Measurements from ENCODE around the gene RPTOR.
A peak's percentile ranks its signal among the peaks of the same experiment; 100 is the strongest.
"Not testable (repeated sequence)": the region's sequence is repeated elsewhere in the genome, so short reads cannot be mapped to it uniquely, and the experiment has no call there.

Gene RPTOR

DNA sequence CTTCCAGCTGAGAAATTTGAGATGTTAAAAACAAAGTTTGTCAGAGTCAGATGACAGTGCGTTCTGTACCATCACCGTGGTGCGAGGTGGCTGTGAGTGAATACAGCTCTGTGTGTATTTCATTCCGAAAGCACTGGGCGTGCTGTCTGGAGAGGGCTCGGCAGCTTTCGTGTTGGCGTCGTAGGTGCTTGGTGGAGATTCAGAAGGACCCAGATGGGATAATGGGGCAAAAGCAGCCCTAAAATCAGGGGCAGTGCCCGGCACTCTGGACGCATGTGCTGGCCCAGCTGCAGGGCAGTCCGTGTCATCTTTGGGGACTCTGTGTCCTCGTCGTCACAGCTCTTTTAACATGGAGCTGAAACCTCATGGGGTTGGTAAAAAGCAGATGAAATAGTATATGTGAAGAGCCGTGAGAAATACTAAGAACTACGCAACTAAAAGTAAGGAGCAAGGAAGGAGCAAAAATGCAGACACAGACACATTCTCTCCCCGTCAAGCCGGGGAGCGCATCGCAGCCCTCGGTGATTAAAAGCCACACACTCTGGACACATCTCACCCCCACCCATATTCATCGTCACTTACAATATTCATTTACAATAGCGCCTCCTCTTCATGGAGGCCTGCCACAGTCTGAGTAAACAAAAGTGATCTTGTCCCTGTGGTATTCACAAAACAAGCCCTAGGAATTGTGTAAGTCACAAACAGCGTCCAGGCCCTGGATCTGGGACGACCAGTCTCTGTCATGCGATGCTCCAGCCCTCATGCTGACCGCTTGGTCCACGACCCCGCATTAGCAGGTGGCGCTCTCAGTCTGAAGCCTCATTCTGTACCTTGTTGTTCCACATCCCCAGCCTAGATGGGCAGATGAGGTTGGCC, 206.7 kb downstream of the RPTOR start:
- no peaks in the 10 kb centered on the region for H3K27me3 Mint-ChIP-seq
- ATAC-seq (replicated peaks) (no peak), DNase-seq (no peak)
- H3K4me1 Mint-ChIP-seq, result peaks cover 8 to 9% of the 10 kb centered on the region in 2 donors
- H3K9me3 Mint-ChIP-seq, result peaks cover 0 to 2% of the 10 kb centered on the region in 2 donors
- no peak overlapping the region for H3K4me3 Mint-ChIP-seq
- H3K27ac Mint-ChIP-seq, result no peak overlapping the region
- peaks cover 28 to 38% of the 10 kb centered on the region in 2 donors for H3K36me3 Mint-ChIP-seq

DNA sequence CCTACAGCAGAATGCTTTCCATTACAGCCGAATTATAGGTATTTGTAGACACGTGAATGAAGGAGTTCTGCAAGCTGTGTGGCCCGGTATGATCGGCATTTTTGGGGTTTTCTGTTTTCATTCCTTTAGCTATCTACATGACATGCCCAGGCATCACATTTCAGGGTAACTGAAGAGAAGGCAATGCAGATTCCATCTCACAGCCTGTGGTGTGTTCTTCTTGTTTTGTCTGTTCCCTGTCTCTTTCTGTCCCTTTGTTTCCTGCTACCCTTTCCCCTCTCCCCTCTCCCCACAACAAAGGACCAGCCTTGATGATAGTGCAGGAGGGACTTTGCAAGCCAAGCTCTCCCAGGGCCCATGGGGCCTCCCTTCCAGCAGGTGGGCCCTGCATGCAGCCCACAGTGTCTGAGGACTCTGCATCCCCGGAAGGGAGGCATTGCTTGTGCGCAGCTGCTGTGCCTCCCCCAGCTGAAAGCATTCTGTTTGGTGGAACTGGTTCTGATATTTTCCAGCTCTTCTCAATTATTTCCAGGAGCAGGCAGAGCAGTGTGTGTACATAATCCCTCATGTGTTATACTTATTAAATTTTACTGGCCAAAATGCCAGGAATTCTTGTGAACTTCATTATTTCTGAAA, 207.4 kb downstream of the RPTOR start:
- Mint-ChIP-seq H3K4me3 (no peak overlapping the region), H3K36me3 (peaks cover 31 to 43% of the 10 kb centered on the region in 2 donors), H3K27me3 (no peaks in the 10 kb centered on the region), H3K4me1 (peaks cover 8 to 9% of the 10 kb centered on the region in 2 donors), H3K27ac (no peak overlapping the region), H3K9me3 (peaks cover 0 to 2% of the 10 kb centered on the region in 2 donors)
- no peak for ATAC-seq (replicated peaks)
- no peak for DNase-seq

DNA sequence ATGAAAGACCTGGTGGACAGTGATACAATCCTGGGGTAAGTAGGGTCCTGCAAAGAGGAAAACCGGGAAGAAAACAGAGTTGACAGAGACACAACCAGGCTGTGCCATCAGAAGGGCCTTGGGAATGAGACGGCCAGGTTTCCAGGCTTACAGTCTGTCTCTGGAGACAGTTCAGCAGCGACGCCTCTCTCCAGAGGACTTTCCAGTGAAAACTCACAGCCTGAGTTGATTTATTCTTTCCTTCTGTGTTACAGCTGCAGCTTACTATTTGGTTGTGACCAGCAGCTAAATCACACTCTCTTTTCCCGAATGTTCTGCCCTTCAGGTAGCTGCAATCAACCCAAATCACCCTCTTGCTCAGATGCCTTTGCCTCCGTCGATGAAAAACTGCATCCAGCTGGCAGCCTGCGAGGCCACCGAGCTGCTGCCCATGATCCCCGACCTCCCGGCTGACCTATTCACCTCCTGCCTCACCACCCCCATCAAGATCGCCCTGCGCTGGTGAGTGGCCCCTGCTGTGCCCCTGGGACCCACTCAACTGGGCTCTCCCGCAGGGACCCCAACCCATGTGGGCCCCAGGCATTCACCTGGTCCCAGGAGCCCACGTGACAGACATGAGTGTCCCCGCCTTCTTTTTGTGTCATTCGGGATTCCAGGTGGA, 209.2 kb downstream of the RPTOR start:
- H3K4me1 Mint-ChIP-seq, result peaks cover 13 to 17% of the 10 kb centered on the region in 2 donors
- no peak overlapping the region for H3K4me3 Mint-ChIP-seq
- no peaks in the 10 kb centered on the region for H3K9me3 Mint-ChIP-seq
- peaks cover 29 to 51% of the 10 kb centered on the region in 2 donors for H3K36me3 Mint-ChIP-seq
- no peak overlapping the region for H3K27ac Mint-ChIP-seq
- no peaks in the 10 kb centered on the region for H3K27me3 Mint-ChIP-seq
- no peak for ATAC-seq (replicated peaks)
- no peak for DNase-seq

DNA sequence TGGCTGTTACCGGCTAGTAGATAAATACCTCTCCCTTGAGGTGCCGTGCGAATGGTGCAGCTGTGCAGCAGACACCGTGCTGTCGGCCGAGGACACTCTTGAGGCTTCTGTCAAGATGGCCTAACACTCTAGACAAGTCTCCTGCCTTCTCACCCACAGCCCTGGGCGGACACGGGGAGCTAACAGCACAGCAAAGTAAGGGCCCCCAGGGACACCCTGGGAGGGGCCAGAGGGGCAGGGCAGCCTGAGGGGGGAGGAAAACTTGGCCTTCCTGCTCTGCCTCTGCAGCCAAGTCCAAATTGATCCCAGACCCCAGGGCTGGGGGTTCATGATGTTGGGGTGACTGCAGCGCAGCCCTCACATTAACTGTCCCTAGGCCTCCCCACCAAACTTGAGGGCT, 210.2 kb downstream of the RPTOR start:
- H3K9me3 Mint-ChIP-seq, result no peaks in the 10 kb centered on the region
- DNase-seq (no peak), ATAC-seq (replicated peaks) (no peak)
- no peaks in the 10 kb centered on the region for H3K27me3 Mint-ChIP-seq
- H3K4me1 Mint-ChIP-seq, result peaks cover 15 to 25% of the 10 kb centered on the region in 2 donors
- H3K36me3 Mint-ChIP-seq, result peaks cover 29 to 52% of the 10 kb centered on the region in 2 donors
- no peak overlapping the region for H3K27ac Mint-ChIP-seq
- no peak overlapping the region for H3K4me3 Mint-ChIP-seq

DNA sequence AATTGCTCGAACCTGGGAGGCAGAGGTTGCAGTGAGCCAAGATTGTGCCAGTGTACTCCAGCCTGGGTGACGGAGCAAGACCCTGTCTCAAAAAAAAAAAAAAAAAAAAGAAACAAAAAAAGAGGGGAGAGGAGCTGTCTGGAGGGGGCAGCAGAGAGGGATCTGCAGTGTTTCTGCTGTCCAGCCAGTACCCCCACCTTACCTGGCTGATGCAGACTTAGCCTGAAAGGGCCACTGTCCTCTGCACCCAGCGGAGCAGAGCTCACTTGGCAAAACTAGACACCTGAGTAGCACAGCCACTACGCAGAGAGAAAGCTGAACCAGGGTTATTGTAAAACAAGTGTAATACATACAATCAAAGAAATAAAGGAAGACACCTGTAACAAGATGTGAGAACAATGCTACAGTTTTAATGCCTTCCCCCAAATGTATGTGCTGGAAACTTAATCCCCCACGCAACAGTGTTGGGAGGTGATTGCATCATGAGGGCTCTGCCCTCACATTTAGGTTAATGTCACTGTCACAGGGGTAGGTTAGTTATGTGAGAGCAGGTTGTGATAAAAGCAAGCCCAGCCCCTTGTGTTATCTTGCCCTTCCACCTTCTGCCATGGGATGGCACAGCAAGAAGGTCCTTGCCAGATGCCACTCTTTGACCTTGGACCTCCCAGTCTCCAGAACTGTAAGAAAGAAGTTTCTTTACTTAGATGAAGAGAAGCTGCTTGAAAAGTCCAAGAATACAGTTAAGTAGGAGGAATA, 211.2 kb downstream of the RPTOR start:
- no peak for DNase-seq
- peak overlapping the region; percentile 69 for H3K27ac Mint-ChIP-seq
- peaks cover 20 to 35% of the 10 kb centered on the region in 2 donors for H3K4me1 Mint-ChIP-seq
- no peaks in the 10 kb centered on the region for H3K27me3 Mint-ChIP-seq
- H3K9me3 Mint-ChIP-seq, result no peaks in the 10 kb centered on the region
- ATAC-seq (replicated peaks), result no peak
- H3K36me3 Mint-ChIP-seq, result peaks cover 29 to 52% of the 10 kb centered on the region in 2 donors
- no peak overlapping the region for H3K4me3 Mint-ChIP-seq

DNA sequence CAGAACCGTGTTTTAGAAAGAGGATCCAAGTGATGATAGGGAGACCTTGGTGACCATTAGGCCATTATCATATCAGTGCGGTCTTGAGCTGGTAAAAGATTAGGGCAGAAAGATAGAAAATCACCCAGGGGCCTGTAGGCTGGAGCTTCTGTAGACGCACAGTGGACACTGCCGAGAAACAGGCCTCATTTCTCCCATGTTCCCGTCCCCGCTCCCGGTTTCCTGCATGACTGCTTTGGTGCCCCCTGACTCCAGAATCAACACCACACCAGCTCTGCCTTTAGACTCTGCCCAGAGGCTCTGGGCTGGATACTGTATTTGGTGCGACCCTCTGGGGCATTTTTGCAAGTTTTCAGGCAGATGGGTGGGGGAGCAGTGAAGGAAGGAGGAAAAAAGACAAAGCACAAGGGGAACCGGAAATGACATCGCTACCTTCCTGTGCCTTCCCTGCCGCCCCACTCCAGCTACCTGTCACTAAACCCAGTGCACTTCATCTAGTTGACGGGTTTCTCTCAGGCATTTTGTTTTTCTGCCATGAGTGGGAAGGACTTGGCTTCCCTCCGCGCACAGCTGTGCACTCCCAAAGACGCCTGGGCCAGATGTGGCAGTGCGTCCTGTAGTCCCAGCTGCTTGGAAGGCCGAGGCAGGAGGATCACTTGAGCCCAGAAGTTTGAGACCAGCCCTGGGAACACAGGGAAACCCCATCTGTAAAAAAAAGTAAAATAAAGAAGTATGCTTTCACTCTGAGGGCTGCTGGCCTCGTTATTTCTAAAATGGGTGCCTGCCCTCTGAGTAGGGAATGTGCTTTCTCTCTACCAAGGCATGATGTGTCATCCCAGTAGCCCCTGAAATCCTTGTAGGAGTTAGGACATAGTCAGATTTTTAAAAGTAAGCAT, 214.1 kb downstream of the RPTOR start:
- H3K9me3 Mint-ChIP-seq, result no peaks in the 10 kb centered on the region
- ATAC-seq (replicated peaks) (no peak), DNase-seq (no peak)
- peaks cover 40 to 62% of the 10 kb centered on the region in 2 donors for H3K36me3 Mint-ChIP-seq
- peaks cover 33 to 46% of the 10 kb centered on the region in 2 donors for H3K4me1 Mint-ChIP-seq
- no peak overlapping the region for H3K4me3 Mint-ChIP-seq
- no peaks in the 10 kb centered on the region for H3K27me3 Mint-ChIP-seq
- H3K27ac Mint-ChIP-seq, result no peak overlapping the region

DNA sequence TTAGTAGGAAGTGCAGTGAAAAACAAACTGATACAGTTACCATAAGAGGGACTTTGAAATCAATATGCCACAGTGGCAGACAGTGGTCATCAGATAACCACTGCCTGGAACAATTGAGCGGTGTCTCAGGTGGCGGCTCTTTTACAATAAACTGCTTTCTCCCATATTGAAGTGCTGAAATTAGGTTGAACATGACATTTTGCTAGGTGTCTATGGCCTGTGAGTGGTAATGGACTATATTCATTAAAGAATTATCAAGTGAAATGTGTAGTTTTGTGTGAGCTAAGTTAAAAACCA, 214.7 kb downstream of the RPTOR start:
- no peak for DNase-seq
- H3K4me1 Mint-ChIP-seq, result peaks cover 29 to 46% of the 10 kb centered on the region in 2 donors
- no peaks in the 10 kb centered on the region for H3K27me3 Mint-ChIP-seq
- H3K4me3 Mint-ChIP-seq, result no peak overlapping the region
- no peak for ATAC-seq (replicated peaks)
- H3K9me3 Mint-ChIP-seq, result no peaks in the 10 kb centered on the region
- H3K36me3 Mint-ChIP-seq, result peaks cover 34 to 56% of the 10 kb centered on the region in 2 donors
- H3K27ac Mint-ChIP-seq, result no peak overlapping the region

DNA sequence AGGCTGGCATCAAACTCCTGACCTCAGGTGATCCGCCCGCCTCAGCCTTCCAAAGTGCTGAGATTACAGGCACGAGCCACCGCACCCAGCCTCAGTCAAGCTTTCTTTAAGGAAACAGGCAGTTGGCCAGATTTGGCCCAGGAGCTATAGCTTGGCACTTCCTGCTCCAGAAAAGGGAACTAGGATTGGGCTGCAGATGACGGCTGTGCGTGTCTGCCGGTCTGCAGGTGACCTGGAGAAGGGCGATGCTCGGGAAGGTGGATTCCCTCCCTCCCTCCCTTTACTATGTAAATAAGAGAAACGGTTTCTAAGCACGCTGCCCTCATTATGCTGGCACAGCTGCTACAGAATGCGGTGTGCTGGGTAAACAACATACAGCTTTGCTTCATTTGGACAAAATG, 215.9 kb downstream of the RPTOR start:
- peak; percentile 53 for DNase-seq
- Mint-ChIP-seq H3K4me1 (peaks cover 37 to 56% of the 10 kb centered on the region in 2 donors), H3K9me3 (no peaks in the 10 kb centered on the region), H3K27ac (peak overlapping the region; percentile 92), H3K27me3 (no peaks in the 10 kb centered on the region), H3K36me3 (peaks cover 24 to 49% of the 10 kb centered on the region in 2 donors), H3K4me3 (peak overlapping the region; percentile 39 to 56)
- ATAC-seq (replicated peaks), result peak; percentile 51 to 82

DNA sequence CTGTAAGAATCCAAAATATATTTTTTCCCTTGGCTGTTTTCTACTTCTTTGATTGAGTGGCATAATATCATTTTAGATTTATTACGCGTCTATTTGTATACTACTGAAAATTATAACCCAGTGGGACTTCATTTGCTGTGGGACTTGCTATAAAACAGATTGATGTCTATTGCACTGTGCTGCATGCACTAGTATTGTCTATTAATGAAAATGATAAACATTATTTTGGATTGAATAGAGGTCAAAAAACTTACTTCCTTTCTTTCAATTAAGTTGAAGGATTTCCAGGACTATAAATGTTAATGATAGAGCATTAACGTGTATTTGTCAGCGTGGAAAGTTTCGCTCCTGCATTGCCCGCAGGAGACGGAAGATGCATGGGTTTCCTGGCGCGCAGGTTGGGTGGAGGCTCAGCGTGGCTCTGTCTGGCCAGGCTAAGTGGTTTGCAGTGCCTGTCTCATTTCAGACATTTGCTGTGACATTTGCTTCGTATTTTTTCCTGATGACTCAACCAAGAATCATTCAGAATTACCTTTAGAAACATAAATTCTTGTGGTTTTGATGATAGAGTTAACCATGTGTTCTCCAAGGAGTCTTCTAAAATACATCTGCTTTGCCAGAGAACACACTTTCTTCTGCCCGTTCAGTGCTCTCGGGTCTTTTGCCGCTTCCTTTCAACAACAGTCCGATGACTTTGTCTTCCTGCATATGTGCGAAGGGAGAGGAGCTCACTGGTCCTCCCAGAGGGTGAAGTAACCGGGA, 216.7 kb downstream of the RPTOR start:
- DNase-seq (peak; percentile 38), ATAC-seq (replicated peaks) (peak; percentile 73 to 80)
- H3K4me1 Mint-ChIP-seq, result peaks cover 40 to 63% of the 10 kb centered on the region in 2 donors
- H3K27me3 Mint-ChIP-seq, result no peaks in the 10 kb centered on the region
- H3K27ac Mint-ChIP-seq, result peak overlapping the region; percentile 88
- peak overlapping the region; percentile 47 to 57 for H3K4me3 Mint-ChIP-seq
- peaks cover 22 to 45% of the 10 kb centered on the region in 2 donors for H3K36me3 Mint-ChIP-seq
- no peaks in the 10 kb centered on the region for H3K9me3 Mint-ChIP-seq

DNA sequence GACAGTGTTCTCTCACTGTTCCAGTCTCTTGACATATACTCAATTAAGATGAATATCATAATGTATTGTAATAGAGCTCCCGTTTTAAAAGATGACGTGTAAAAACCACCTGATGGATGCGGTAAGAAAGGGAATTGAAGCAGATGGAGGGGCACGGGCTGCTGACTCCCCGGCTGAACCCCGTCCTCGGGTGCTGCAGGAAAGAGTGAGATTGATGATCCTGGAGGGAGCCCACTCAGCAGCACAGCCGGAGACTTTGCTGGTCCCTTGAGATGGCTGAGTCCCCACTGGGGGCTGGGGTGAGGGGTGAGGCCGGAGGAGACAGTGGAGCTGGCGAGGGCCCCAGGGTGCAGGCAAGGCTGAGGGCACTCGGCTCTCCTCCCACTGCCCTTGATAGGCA, 217.4 kb downstream of the RPTOR start:
- Mint-ChIP-seq H3K4me3 (peak overlapping the region in 1 of 2 donors; percentile 57), H3K4me1 (peaks cover 40 to 63% of the 10 kb centered on the region in 2 donors), H3K27ac (peak overlapping the region; percentile 88), H3K9me3 (no peaks in the 10 kb centered on the region), H3K36me3 (peaks cover 18 to 38% of the 10 kb centered on the region in 2 donors), H3K27me3 (no peaks in the 10 kb centered on the region)
- ATAC-seq (replicated peaks), result no peak
- no peak for DNase-seq

DNA sequence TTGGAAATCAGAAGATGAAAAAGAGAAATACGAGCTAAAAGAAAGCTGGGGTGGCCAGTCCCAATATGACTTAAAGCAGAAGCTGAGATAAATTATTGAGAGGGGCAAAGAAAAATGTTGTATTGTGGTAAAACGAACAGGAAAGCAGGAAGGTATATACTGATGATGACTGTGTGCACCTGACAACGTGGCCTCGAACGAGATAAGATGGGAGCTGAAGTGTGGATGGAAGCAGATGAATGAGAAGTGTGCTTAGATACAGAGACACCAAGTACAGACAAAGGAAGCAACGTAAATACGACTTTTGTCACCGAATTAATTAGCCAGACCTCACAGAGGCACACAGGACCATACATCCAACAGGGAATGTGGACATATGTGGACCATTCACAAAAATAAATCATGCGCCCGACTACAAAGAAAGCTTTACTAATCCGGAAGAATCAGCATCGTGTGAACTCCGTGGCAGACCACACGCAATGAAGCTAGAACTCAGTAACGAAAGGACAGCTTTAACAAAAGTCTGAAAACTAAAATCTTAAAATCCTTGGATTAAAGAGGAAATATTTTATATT, 218.7 kb downstream of the RPTOR start:
- H3K27ac Mint-ChIP-seq, result no peak overlapping the region
- ATAC-seq (replicated peaks) (no peak), DNase-seq (no peak)
- H3K27me3 Mint-ChIP-seq, result no peaks in the 10 kb centered on the region
- H3K9me3 Mint-ChIP-seq, result no peaks in the 10 kb centered on the region
- peaks cover 11 to 25% of the 10 kb centered on the region in 2 donors for H3K36me3 Mint-ChIP-seq
- H3K4me1 Mint-ChIP-seq, result peaks cover 37 to 59% of the 10 kb centered on the region in 2 donors
- no peak overlapping the region for H3K4me3 Mint-ChIP-seq

DNA sequence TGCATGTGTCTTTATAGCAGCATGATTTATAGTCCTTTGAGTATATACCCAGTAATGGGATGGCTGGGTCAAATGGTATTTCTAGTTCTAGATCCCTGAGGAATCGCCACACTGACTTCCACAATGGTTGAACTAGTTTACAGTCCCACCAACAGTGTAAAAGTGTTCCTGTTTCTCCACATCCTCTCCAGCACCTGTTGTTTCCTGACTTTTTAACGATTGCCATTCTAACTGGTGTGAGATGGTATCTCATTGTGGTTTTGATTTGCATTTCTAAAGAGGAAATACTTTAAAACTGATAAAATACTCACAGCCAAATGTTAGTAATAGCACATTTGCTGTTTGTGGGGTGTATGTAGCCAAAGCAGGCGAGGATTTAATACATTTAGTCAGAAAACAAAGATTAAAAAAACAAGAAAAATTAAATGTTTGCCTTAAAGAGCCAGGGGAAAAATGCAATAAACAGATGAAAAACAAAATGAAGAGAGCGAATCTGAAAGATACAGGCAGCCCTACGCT, 220.0 kb downstream of the RPTOR start:
- not testable (repeated sequence) for H3K4me3 Mint-ChIP-seq; H3K27me3 Mint-ChIP-seq; H3K9me3 Mint-ChIP-seq; ATAC-seq (replicated peaks); H3K27ac Mint-ChIP-seq; DNase-seq
- Mint-ChIP-seq H3K4me1 (peaks cover 32 to 48% of the 10 kb centered on the region in 2 donors), H3K36me3 (peaks cover 15 to 24% of the 10 kb centered on the region in 2 donors)

All from stimulated activated naive B cell treated with anti-CD40 and anti-IgM and Interleukin-4, amounts not matched to agents 10 μg/mL and 1 μg/mL and 100 μg/mL, for 72 hours (primary cell).